HEK293 (cell line): ENCODE data around the gene LEO1.

Source experiments
- AEBP2 ChIP-seq: fragments of 450-650 bp; formaldehyde crosslinking; IDR thresholded peaks from 2 replicates; pipeline ENCODE4 v1.5.1; 2016; ENCODE audit warnings: missing biosample characterization, missing genetic modification characterization, borderline replicate concordance
- BCL11B ChIP-seq: fragments of 450-650 bp; formaldehyde crosslinking; IDR thresholded peaks from 2 replicates; pipeline ENCODE4 v1.5.1; 2016; ENCODE audit warnings: low read depth, missing biosample characterization, missing genetic modification characterization
- KLF8 ChIP-seq: fragments of 450-650 bp; formaldehyde crosslinking; IDR thresholded peaks from 2 replicates; pipeline ENCODE4 v1.5.1; 2016; ENCODE audit warnings: missing biosample characterization, missing genetic modification characterization
- MZF1 ChIP-seq: fragments of 450-650 bp; formaldehyde crosslinking; IDR thresholded peaks from 2 replicates; pipeline ENCODE4 v1.5.1; 2017; ENCODE audit warnings: missing biosample characterization, missing genetic modification characterization, borderline replicate concordance
- REPIN1 ChIP-seq: fragments of 450-650 bp; formaldehyde crosslinking; IDR thresholded peaks from 2 replicates; pipeline ENCODE4 v1.5.1; 2017; ENCODE audit warnings: missing biosample characterization, missing genetic modification characterization, low read depth
- SCRT1 ChIP-seq: fragments of 450-650 bp; formaldehyde crosslinking; IDR thresholded peaks from 2 replicates; pipeline ENCODE4 v1.5.1; 2016; ENCODE audit warnings: missing biosample characterization, missing genetic modification characterization, borderline replicate concordance
- SETDB1 ChIP-seq: IDR thresholded peaks from one replicate; pipeline ENCODE4 v1.6.1; 2017; ENCODE audit warnings: mild to moderate bottlenecking, low read length, moderate library complexity, mixed read lengths; ENCODE audit not compliant: insufficient read length
- SP7 ChIP-seq: fragments of 450-650 bp; formaldehyde crosslinking; IDR thresholded peaks from 2 replicates; pipeline ENCODE4 v1.5.1; 2016; ENCODE audit warnings: missing biosample characterization, missing genetic modification characterization
- YY1 ChIP-seq: fragments of 450-650 bp; formaldehyde crosslinking; IDR thresholded peaks from 2 replicates; pipeline ENCODE4 v1.5.1; 2018; ENCODE audit warnings: missing biosample characterization, missing genetic modification characterization
- YY2 ChIP-seq: fragments of 450-650 bp; formaldehyde crosslinking; IDR thresholded peaks from 2 replicates; pipeline ENCODE4 v1.5.1; 2016; ENCODE audit warnings: missing biosample characterization, missing genetic modification characterization
- ZBTB11 ChIP-seq: fragments of 450-650 bp; formaldehyde crosslinking; conservative IDR thresholded peaks from 2 replicates; pipeline ENCODE4 v1.5.1; 2016; ENCODE audit warnings: low read depth, missing biosample characterization, missing genetic modification characterization
- ZBTB21 ChIP-seq: fragments of 450-650 bp; formaldehyde crosslinking; IDR thresholded peaks from 2 replicates; pipeline ENCODE4 v1.5.1; 2017; ENCODE audit warnings: missing biosample characterization, missing genetic modification characterization
- ZFP37 ChIP-seq: fragments of 450-650 bp; formaldehyde crosslinking; IDR thresholded peaks from 2 replicates; pipeline ENCODE4 v1.5.1; 2016; ENCODE audit warnings: missing biosample characterization, missing genetic modification characterization
- ZNF146 ChIP-seq: fragments of 450-650 bp; formaldehyde crosslinking; IDR thresholded peaks from 2 replicates; pipeline ENCODE4 v1.5.1; 2016; ENCODE audit warnings: missing biosample characterization, missing genetic modification characterization
- ZNF184 ChIP-seq: fragments of 450-650 bp; IDR thresholded peaks from 2 replicates; pipeline ENCODE4 v1.5.1; 2018; ENCODE audit warnings: missing biosample characterization, mild to moderate bottlenecking, missing genetic modification characterization
- ZNF274 ChIP-seq, 2 experiments: fragments of 200-500 bp in 1 of 2; fragments of 450-650 bp in 1 of 2; sonication (Bioruptor generic) in 1 of 2; formaldehyde crosslinking in 1 of 2; IDR thresholded peaks; 2 replicates each; pipeline versions ENCODE4 v1.5.1 to v1.6.1; 2014 to 2016; ENCODE audit warnings: borderline replicate concordance in 1 of 2, inconsistent platforms in 1 of 2, low read length in 1 of 2, missing biosample characterization in 1 of 2, missing genetic modification characterization in 1 of 2
- ZNF354C ChIP-seq: fragments of 450-650 bp; formaldehyde crosslinking; IDR thresholded peaks from 2 replicates; pipeline ENCODE4 v1.5.1; 2016; ENCODE audit warnings: missing biosample characterization, missing genetic modification characterization, low read depth, borderline replicate concordance
- ZNF423 ChIP-seq: fragments of 450-650 bp; formaldehyde crosslinking; IDR thresholded peaks from 2 replicates; pipeline ENCODE4 v1.5.1; 2016; ENCODE audit warnings: missing biosample characterization, missing genetic modification characterization
- ZNF488 ChIP-seq: fragments of 450-650 bp; formaldehyde crosslinking; IDR thresholded peaks from 2 replicates; pipeline ENCODE4 v1.5.1; 2016; ENCODE audit warnings: missing biosample characterization, missing genetic modification characterization
- ZNF501 ChIP-seq: fragments of 450-650 bp; formaldehyde crosslinking; IDR thresholded peaks from 2 replicates; pipeline ENCODE4 v1.5.1; 2016; ENCODE audit warnings: missing biosample characterization, missing genetic modification characterization
- ZNF580 ChIP-seq: fragments of 450-650 bp; formaldehyde crosslinking; IDR thresholded peaks from 2 replicates; pipeline ENCODE4 v1.5.1; 2016; ENCODE audit warnings: missing biosample characterization, missing genetic modification characterization
- ZNF600 ChIP-seq: fragments of 450-650 bp; formaldehyde crosslinking; IDR thresholded peaks from 2 replicates; pipeline ENCODE4 v1.5.1; 2016; ENCODE audit warnings: missing biosample characterization, missing genetic modification characterization
- ZNF624 ChIP-seq: fragments of 450-650 bp; formaldehyde crosslinking; IDR thresholded peaks from 2 replicates; pipeline ENCODE4 v1.5.1; 2017; ENCODE audit warnings: missing biosample characterization, missing genetic modification characterization
- ZNF629 ChIP-seq: fragments of 450-650 bp; formaldehyde crosslinking; IDR thresholded peaks from 2 replicates; pipeline ENCODE4 v1.5.1; 2017; ENCODE audit warnings: missing biosample characterization, missing genetic modification characterization
- ZNF639 ChIP-seq: fragments of 450-650 bp; formaldehyde crosslinking; IDR thresholded peaks from 2 replicates; pipeline ENCODE4 v1.5.1; 2016; ENCODE audit warnings: missing biosample characterization, missing genetic modification characterization
- ZNF660 ChIP-seq: fragments of 450-650 bp; IDR thresholded peaks from 2 replicates; pipeline ENCODE4 v1.5.1; 2018; ENCODE audit warnings: missing biosample characterization, mild to moderate bottlenecking, missing genetic modification characterization
- ZNF664 ChIP-seq: fragments of 450-650 bp; formaldehyde crosslinking; IDR thresholded peaks from 2 replicates; pipeline ENCODE4 v1.5.1; 2016; ENCODE audit warnings: missing biosample characterization, missing genetic modification characterization
- ZNF76 ChIP-seq: fragments of 450-650 bp; formaldehyde crosslinking; IDR thresholded peaks from 2 replicates; pipeline ENCODE4; 2016; ENCODE audit warnings: low read depth, missing biosample characterization, missing genetic modification characterization, borderline replicate concordance
- ZSCAN5A ChIP-seq: fragments of 450-650 bp; formaldehyde crosslinking; IDR thresholded peaks from 2 replicates; pipeline ENCODE4 v1.5.1; 2016; ENCODE audit warnings: missing biosample characterization, missing genetic modification characterization
- ZXDB ChIP-seq: fragments of 450-650 bp; formaldehyde crosslinking; IDR thresholded peaks from 2 replicates; pipeline ENCODE4 v1.5.1; 2016; ENCODE audit warnings: missing biosample characterization, missing genetic modification characterization

LEO1 gene

GRCh38 chr15:51971375-51972133 lies at the start of gene LEO1 (continued):
- TF ChIP-seq ZNF639 (no peak), BCL11B (tag by site-specific recombination) (no peak), ZFP37 (tag by site-specific recombination) (peak; percentile 66; the same call in 1 of the 2 replicates), ZNF580 (tag by site-specific recombination) (0 out of 2 replicates have a peak, but pooled peaks have one; percentile 47), ZNF354C (tag by site-specific recombination) (no peak), ZNF274 (IDR thresholded peaks at IDR 0.05; ENCODE audit: low read length) (no peak), ZNF274 (tag by site-specific recombination; IDR thresholded peaks at IDR 0.05; ENCODE audit: borderline replicate concordance) (no peak), ZNF501 (tag by site-specific recombination) (peak; percentile 87), ZNF600 (tag by site-specific recombination) (peak; percentile 80), AEBP2 (no peak), SCRT1 (tag by site-specific recombination) (no peak), ZSCAN5A (tag by site-specific recombination) (no peak), ZNF146 (no peak; the same call in 1 of the 2 replicates), ZNF423 (no peak), ZBTB11 (tag by site-specific recombination) (peak; percentile 47), YY1 (tag by site-specific recombination) (peak; percentile 94), ZNF660 (tag by site-specific recombination) (peak; percentile 15; the same call in 1 of the 2 replicates), ZNF76 (tag by site-specific recombination) (peak; percentile 76), ZBTB21 (peak; percentile 47; the same call in 1 of the 2 replicates), SP7 (tag by site-specific recombination) (peak; percentile 74), ZNF624 (tag by site-specific recombination) (no peak), ZNF629 (peak; percentile 39), KLF8 (peak; percentile 39; the same call in 1 of the 2 replicates), ZNF664 (tag by site-specific recombination) (no peak), ZXDB (tag by site-specific recombination) (peak; percentile 100), ZNF488 (tag by site-specific recombination) (no peak), SETDB1 (no peak), ZNF184 (tag by site-specific recombination) (no peak), YY2 (tag by site-specific recombination) (peak; percentile 96), REPIN1 (tag by site-specific recombination) (no peak), MZF1 (tag by site-specific recombination) (no peak)
